CD14-positive monocyte (primary cell): ENCODE data around the gene PPP2R3A. TPM values are rescaled to one million over a fixed set of nuclear protein-coding genes. Genes with fewer than 3 reads are reported as not detected.

Experiments used
- DNase-seq, 3 donors: peaks; one replicate each; pipeline ENCODE4 v3.0.0-alpha.2; 2011 to 2022
- H2AFZ ChIP-seq: 2 replicates; pipeline ENCODE4 v1.6.0; 2012; ENCODE audit warnings: mild to moderate bottlenecking, low read depth, low read length, inconsistent platforms; ENCODE audit not compliant: insufficient read depth, poor library complexity, severe bottlenecking
- H3K27ac ChIP-seq, 2 donors: 1 replicate in 1 of 2; 2 replicates in 1 of 2; pipeline ENCODE4 v1.5.1; 2012 to 2013; ENCODE audit warnings: low read length in 2 of 2, control low read depth in 1 of 2, inconsistent platforms in 1 of 2, low read depth in 1 of 2, mild to moderate bottlenecking in 1 of 2
- H3K27me3 ChIP-seq, 2 donors: one replicate each; pipeline versions ENCODE4 v1.6.0 to v1.6.1; 2011 to 2013; ENCODE audit warnings: low read length in 2 of 2; ENCODE audit not compliant: control insufficient read depth in 2 of 2, insufficient read depth in 2 of 2
- H3K36me3 ChIP-seq, 2 donors: replicated peaks in 1 of 2; 1 replicate in 1 of 2; 2 replicates in 1 of 2; pipeline versions ENCODE4 v1.5.1 to v1.6.1; 2012 to 2013; ENCODE audit warnings: low read length in 2 of 2, control low read depth in 1 of 2, inconsistent platforms in 1 of 2, mild to moderate bottlenecking in 1 of 2; ENCODE audit not compliant: insufficient read depth in 2 of 2, control insufficient read depth in 1 of 2
- H3K4me1 ChIP-seq, 2 donors: 1 replicate in 1 of 2; 2 replicates in 1 of 2; pipeline versions ENCODE4 v1.5.1 to v1.6.1; 2012 to 2013; ENCODE audit warnings: low read length in 2 of 2, control low read depth in 1 of 2, inconsistent platforms in 1 of 2, mild to moderate bottlenecking in 1 of 2, moderate library complexity in 1 of 2; ENCODE audit not compliant: insufficient read depth in 2 of 2, control insufficient read depth in 1 of 2
- H3K4me2 ChIP-seq: replicated peaks from 2 replicates; pipeline ENCODE3; 2012; ENCODE audit warnings: low read length, moderate library complexity, mild to moderate bottlenecking; ENCODE audit not compliant: poor library complexity, severe bottlenecking; ENCODE audit errors: extremely low read depth
- H3K4me3 ChIP-seq, 3 experiments: fragments of 200-600 bp in 1 of 3; sonication (generic) in 1 of 3; replicated peaks in 1 of 3; 1 replicate in 2 of 3; 2 replicates in 1 of 3; pipeline ENCODE4 v1.5.1; 2011 to 2013; ENCODE audit warnings: low read length in 3 of 3, mild to moderate bottlenecking in 3 of 3, control low read depth in 2 of 3, low read depth in 2 of 3, inconsistent platforms in 1 of 3, moderate library complexity in 1 of 3
- H3K79me2 ChIP-seq: 2 replicates; pipeline ENCODE4 v1.6.0; 2012; ENCODE audit warnings: mild to moderate bottlenecking, control low read depth, inconsistent platforms, low read length, moderate library complexity; ENCODE audit not compliant: insufficient read depth
- H3K9ac ChIP-seq: 2 replicates; pipeline ENCODE4 v1.6.0; 2017; ENCODE audit warnings: low read length, mild to moderate bottlenecking; ENCODE audit not compliant: insufficient read depth, poor library complexity, severe bottlenecking
- H3K9me3 ChIP-seq, 2 donors: replicated peaks in 1 of 2; 1 replicate in 1 of 2; 2 replicates in 1 of 2; pipeline versions ENCODE4 v1.5.1 to v1.6.1; 2012 to 2013; ENCODE audit warnings: low read length in 2 of 2, control low read depth in 1 of 2; ENCODE audit not compliant: control insufficient read depth in 1 of 2, insufficient read depth in 1 of 2
- H4K20me1 ChIP-seq: 2 replicates; pipeline ENCODE4 v1.6.0; 2012; ENCODE audit warnings: mild to moderate bottlenecking, low read length, control low read depth, moderate library complexity; ENCODE audit not compliant: insufficient read depth
- H3K27ac Mint-ChIP-seq, 7 donors: one replicate each; pipeline ENCODE4 v1.8.0; 2020; ENCODE audit warnings: mild to moderate bottlenecking in 7 of 7, mixed read lengths in 7 of 7, moderate library complexity in 6 of 7, inconsistent platforms in 2 of 7
- H3K27me3 Mint-ChIP-seq, 3 donors: one replicate each; pipeline ENCODE4 v1.8.0; 2021 to 2022; ENCODE audit warnings: low read depth in 3 of 3, mild to moderate bottlenecking in 3 of 3, mixed read lengths in 3 of 3, moderate library complexity in 3 of 3, inconsistent platforms in 1 of 3
- H3K36me3 Mint-ChIP-seq, 2 donors: one replicate each; pipeline ENCODE4 v1.8.0; 2020; ENCODE audit warnings: mixed read lengths in 2 of 2, inconsistent platforms in 1 of 2, mild to moderate bottlenecking in 1 of 2
- H3K4me1 Mint-ChIP-seq: one replicate; pipeline ENCODE4 v1.8.0; 2020; ENCODE audit warnings: mild to moderate bottlenecking, mixed read lengths
- H3K4me3 Mint-ChIP-seq, 2 donors: one replicate each; pipeline ENCODE4 v1.8.0; 2020; ENCODE audit warnings: mild to moderate bottlenecking in 2 of 2, mixed read lengths in 2 of 2, moderate library complexity in 1 of 2
- H3K9me3 Mint-ChIP-seq, 7 donors: one replicate each; pipeline ENCODE4 v1.8.0; 2020 to 2022; ENCODE audit warnings: mixed read lengths in 7 of 7, mild to moderate bottlenecking in 6 of 7, moderate library complexity in 6 of 7, inconsistent platforms in 2 of 7
- WGBS: methylation state at CpG from one replicate; pipeline ENCODE4 v1.1.5; 2013; ENCODE audit warnings: missing lambda C conversion rate; ENCODE audit not compliant: insufficient coverage; 5-methylcytosine and 5-hydroxymethylcytosine counted together
- intact Hi-C, 2 donors: fragments of 100-400 bp; cut with micrococcal nuclease; formaldehyde crosslinking; loops; one replicate each; pipeline versions ENCODE4 v1.15.0 to v1.15.1; 2023
- polyA plus RNA-seq, 3 donors: library from polyadenylated mRNA; depleted of rRNA in 1 of 3; unstranded in 2 of 3; stranded (reverse) in 1 of 3; fragments of 300-500 nt in 2 of 3; fragments of >200 nt in 1 of 3; fragmentation: Illumina TruSeq in 2 of 3; gene quantifications; 1 replicate in 2 of 3; 2 replicates in 1 of 3; pipeline ENCODE4 v1.2.3, GENCODE V29; 2012 to 2021
- TF ChIP-seq, protein P1 (sequence below): fragments of 200-600 bp; IDR thresholded peaks from one replicate; pipeline ENCODE4 v1.8.0; 2022; ENCODE audit warnings: antibody characterized with exemption, mild to moderate bottlenecking

PPP2R3A gene
- polyA plus RNA-seq, 3 donors, result 0.09 to 0.15 (median 0.10) TPM

- WGBS, result 0% methylated on average over 45 of the region's 47 CpGs
- H3K27ac ChIP-seq, result peak overlapping the region; percentile 91 to 94
- no peaks in the 10 kb centered on the region for H3K9me3 ChIP-seq
- peak; percentile 34 to 46 (median 39) for DNase-seq
- peaks cover 74% of the 10 kb centered on the region for H3K79me2 ChIP-seq
- H3K36me3 ChIP-seq, result no peaks in the 10 kb centered on the region
- peak overlapping the region; percentile 85 for H3K4me2 ChIP-seq
- no peaks in the 10 kb centered on the region for H3K27me3 ChIP-seq
- TF ChIP-seq, protein P1, sequence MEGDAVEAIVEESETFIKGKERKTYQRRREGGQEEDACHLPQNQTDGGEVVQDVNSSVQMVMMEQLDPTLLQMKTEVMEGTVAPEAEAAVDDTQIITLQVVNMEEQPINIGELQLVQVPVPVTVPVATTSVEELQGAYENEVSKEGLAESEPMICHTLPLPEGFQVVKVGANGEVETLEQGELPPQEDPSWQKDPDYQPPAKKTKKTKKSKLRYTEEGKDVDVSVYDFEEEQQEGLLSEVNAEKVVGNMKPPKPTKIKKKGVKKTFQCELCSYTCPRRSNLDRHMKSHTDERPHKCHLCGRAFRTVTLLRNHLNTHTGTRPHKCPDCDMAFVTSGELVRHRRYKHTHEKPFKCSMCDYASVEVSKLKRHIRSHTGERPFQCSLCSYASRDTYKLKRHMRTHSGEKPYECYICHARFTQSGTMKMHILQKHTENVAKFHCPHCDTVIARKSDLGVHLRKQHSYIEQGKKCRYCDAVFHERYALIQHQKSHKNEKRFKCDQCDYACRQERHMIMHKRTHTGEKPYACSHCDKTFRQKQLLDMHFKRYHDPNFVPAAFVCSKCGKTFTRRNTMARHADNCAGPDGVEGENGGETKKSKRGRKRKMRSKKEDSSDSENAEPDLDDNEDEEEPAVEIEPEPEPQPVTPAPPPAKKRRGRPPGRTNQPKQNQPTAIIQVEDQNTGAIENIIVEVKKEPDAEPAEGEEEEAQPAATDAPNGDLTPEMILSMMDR, result no peak
- Mint-ChIP-seq H3K4me3 (peak overlapping the region; percentile 94 to 99), H3K9me3 (peaks cover 0 to 8% (median 2%) of the 10 kb centered on the region in 7 donors), H3K4me1 (peaks cover 56% of the 10 kb centered on the region), H3K27me3 (peaks cover 0 to 2% (median 2%) of the 10 kb centered on the region in 3 donors), H3K36me3 (peaks cover 6 to 10% of the 10 kb centered on the region in 2 donors), H3K27ac (peak overlapping the region; percentile 92 to 98 (median 97))
- H3K9ac ChIP-seq, result peak overlapping the region; percentile 96
- H3K4me1 ChIP-seq, result peaks cover 43 to 62% of the 10 kb centered on the region in 2 donors
- H3K4me3 ChIP-seq, result peak overlapping the region; percentile 92 to 99 (median 94)
- H4K20me1 ChIP-seq, result peaks cover 60% of the 10 kb centered on the region
- peak overlapping the region; percentile 77 for H2AFZ ChIP-seq
- intact Hi-C loops, result loop anchor here (5.0 to 10.0 kb wide), 4 partner anchors 53 to 670 kb away; partner anchors contain the start of genes NCK1 (in 1 of the 2) and STAG1 (in 1 of the 2)
These were observed 229.1 kb downstream of the PPP2R3A start for GRCh38 chr3:136194409-136195257.

GRCh38 chr3:136195258-136196063, 229.9 kb downstream of the PPP2R3A start:
- Mint-ChIP-seq H3K36me3 (peaks cover 6% of the 10 kb centered on the region in 2 donors), H3K27ac (peak overlapping the region; percentile 94 to 98 (median 97)), H3K27me3 (peaks cover 0 to 2% (median 2%) of the 10 kb centered on the region in 3 donors), H3K9me3 (peaks cover 0 to 5% (median 3%) of the 10 kb centered on the region in 7 donors), H3K4me1 (peaks cover 49% of the 10 kb centered on the region), H3K4me3 (peak overlapping the region; percentile 94 to 99)
- H3K4me3 ChIP-seq, result peak overlapping the region; percentile 92 to 99 (median 94)
- peak overlapping the region; percentile 85 for H3K4me2 ChIP-seq
- DNase-seq, result peak; percentile 70 to 86 (median 80)
- H3K9me3 ChIP-seq, result no peaks in the 10 kb centered on the region
- H3K27ac ChIP-seq, result peak overlapping the region; percentile 91 to 94
- peaks cover 65% of the 10 kb centered on the region for H3K79me2 ChIP-seq
- TF ChIP-seq, protein P1, result no peak
- WGBS, result under 1% methylated on average over 103 of the region's 103 CpGs
- H3K27me3 ChIP-seq, result no peaks in the 10 kb centered on the region
- H2AFZ ChIP-seq, result peak overlapping the region; percentile 94
- H3K36me3 ChIP-seq, result no peaks in the 10 kb centered on the region
- peaks cover 51% of the 10 kb centered on the region for H4K20me1 ChIP-seq
- H3K9ac ChIP-seq, result peak overlapping the region; percentile 96
- intact Hi-C loops, result loop anchor here (5.0 to 10.0 kb wide), 3 partner anchors 52 to 669 kb away; partner anchors contain the start of gene NCK1 (in 1 of the 2)
- peaks cover 39 to 54% of the 10 kb centered on the region in 2 donors for H3K4me1 ChIP-seq
